Measurements from ENCODE around the gene UBR2. TPM values are rescaled to one million over a fixed set of nuclear protein-coding genes. Genes with fewer than 3 reads are reported as not detected.

UBR2 gene
- total and polyA plus RNA-seq, 2 of the 13 experiments (the other 11 are each of a cell fraction or from before 2014, with no cell fraction given): 17.6 to 29.3 TPM

DNA sequence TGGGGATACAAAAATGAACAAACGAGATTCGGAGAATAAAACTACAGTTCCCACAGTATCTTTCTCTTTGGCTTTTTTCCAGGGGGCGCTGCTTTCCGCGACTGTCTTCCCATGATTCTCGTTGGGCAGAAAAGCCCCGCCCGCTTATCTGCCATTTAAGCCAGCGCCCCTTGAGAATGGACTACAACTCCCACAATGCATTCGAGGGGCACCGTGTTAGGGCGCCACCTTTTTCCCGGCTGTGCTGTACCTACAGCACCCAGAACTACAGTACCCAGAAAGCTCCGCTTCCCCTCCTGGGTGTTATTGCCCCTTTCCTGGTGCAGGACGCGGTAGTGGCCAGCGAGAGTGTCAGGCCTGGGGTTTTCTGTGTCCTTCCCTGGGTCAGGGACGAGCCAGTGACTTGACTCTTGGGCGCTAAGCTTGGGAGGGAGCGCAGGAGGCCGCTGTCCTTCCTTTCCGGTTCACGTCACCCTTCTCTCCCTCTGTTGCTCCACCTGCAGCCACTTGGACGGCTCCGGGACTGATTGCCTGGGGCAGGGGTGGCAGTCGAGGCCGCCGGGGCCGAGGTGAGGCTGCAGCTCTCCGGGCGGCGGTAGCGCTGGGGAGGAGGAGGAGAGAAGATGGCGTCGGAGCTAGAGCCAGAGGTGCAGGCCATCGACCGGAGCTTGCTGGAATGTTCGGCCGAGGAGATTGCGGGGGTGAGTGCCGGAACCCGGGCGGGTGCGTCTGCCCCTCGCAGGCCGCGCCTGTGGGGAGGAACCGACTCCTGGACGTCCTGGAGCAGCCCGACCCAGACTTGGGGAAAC, at the start of gene UBR2 (continued):
- peak; percentile 70 for TF ChIP-seq HNRNPH1 (optimal IDR thresholded peaks at IDR 0.05; ENCODE audit: low read depth, low read length)
- TF ChIP-seq ZNF274 (CRISPR knock-in tag; IDR thresholded peaks at IDR 0.05): no peak; the same call in none of the 2 replicates
- TF ChIP-seq, protein P1, sequence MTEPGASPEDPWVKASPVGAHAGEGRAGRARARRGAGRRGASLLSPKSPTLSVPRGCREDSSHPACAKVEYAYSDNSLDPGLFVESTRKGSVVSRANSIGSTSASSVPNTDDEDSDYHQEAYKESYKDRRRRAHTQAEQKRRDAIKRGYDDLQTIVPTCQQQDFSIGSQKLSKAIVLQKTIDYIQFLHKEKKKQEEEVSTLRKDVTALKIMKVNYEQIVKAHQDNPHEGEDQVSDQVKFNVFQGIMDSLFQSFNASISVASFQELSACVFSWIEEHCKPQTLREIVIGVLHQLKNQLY (CRISPR knock-in tag; IDR thresholded peaks at IDR 0.05): peak; percentile 56
- TF ChIP-seq ZZZ3 (CRISPR knock-in tag; IDR thresholded peaks at IDR 0.05; ENCODE audit: borderline replicate concordance): no peak; the same call in 1 of the 2 replicates
- TF ChIP-seq ZFYVE20 (CRISPR knock-in tag; IDR thresholded peaks at IDR 0.05; ENCODE audit: borderline replicate concordance, low read depth): peak; percentile 83; the same call in 1 of the 2 replicates
- TF ChIP-seq SP140L (CRISPR knock-in tag; IDR thresholded peaks at IDR 0.05; ENCODE audit: borderline replicate concordance): no peak
- TF ChIP-seq FLYWCH1 (CRISPR knock-in tag; IDR thresholded peaks at IDR 0.05): no peak
- TF ChIP-seq MED8 (CRISPR knock-in tag; IDR thresholded peaks at IDR 0.05; ENCODE audit: insufficient replicate concordance): peak; percentile 72
- TF ChIP-seq ZNF326 (CRISPR knock-in tag; IDR thresholded peaks at IDR 0.05; ENCODE audit: borderline replicate concordance): no peak
- TF ChIP-seq NFYB (CRISPR knock-in tag; IDR thresholded peaks at IDR 0.05): peak; percentile 69
- TF ChIP-seq, protein P2, sequence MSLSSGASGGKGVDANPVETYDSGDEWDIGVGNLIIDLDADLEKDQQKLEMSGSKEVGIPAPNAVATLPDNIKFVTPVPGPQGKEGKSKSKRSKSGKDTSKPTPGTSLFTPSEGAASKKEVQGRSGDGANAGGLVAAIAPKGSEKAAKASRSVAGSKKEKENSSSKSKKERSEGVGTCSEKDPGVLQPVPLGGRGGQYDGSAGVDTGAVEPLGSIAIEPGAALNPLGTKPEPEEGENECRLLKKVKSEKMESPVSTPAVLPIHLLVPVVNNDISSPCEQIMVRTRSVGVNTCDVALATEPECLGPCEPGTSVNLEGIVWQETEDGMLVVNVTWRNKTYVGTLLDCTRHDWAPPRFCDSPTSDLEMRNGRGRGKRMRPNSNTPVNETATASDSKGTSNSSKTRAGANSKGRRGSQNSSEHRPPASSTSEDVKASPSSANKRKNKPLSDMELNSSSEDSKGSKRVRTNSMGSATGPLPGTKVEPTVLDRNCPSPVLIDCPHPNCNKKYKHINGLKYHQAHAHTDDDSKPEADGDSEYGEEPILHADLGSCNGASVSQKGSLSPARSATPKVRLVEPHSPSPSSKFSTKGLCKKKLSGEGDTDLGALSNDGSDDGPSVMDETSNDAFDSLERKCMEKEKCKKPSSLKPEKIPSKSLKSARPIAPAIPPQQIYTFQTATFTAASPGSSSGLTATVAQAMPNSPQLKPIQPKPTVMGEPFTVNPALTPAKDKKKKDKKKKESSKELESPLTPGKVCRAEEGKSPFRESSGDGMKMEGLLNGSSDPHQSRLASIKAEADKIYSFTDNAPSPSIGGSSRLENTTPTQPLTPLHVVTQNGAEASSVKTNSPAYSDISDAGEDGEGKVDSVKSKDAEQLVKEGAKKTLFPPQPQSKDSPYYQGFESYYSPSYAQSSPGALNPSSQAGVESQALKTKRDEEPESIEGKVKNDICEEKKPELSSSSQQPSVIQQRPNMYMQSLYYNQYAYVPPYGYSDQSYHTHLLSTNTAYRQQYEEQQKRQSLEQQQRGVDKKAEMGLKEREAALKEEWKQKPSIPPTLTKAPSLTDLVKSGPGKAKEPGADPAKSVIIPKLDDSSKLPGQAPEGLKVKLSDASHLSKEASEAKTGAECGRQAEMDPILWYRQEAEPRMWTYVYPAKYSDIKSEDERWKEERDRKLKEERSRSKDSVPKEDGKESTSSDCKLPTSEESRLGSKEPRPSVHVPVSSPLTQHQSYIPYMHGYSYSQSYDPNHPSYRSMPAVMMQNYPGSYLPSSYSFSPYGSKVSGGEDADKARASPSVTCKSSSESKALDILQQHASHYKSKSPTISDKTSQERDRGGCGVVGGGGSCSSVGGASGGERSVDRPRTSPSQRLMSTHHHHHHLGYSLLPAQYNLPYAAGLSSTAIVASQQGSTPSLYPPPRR (CRISPR knock-in tag; IDR thresholded peaks at IDR 0.05; ENCODE audit: borderline replicate concordance): peak; percentile 65; the same call in 1 of the 2 replicates
- peak; percentile 79 for TF ChIP-seq ISL2 (CRISPR knock-in tag; IDR thresholded peaks at IDR 0.05)
- 0 out of 2 replicates have a peak, but pooled peaks have one; percentile 25 for TF ChIP-seq ZNF3 (CRISPR knock-in tag; IDR thresholded peaks at IDR 0.05)
- peak; percentile 95 for TF ChIP-seq RBM39 (IDR thresholded peaks at IDR 0.05; ENCODE audit: low read depth, low read length, poor library complexity, severe bottlenecking)
- TF ChIP-seq ZNF781 (CRISPR knock-in tag; IDR thresholded peaks at IDR 0.05; ENCODE audit: borderline replicate concordance, not compliant biosample characterization): peak; percentile 84
- TF ChIP-seq KDM5A (IDR thresholded peaks at IDR 0.05; ENCODE audit: borderline replicate concordance, low read length): peak; percentile 69; the same call in 1 of the 2 replicates
- peak; percentile 93 for TF ChIP-seq SMAD3 (CRISPR knock-in tag; IDR thresholded peaks at IDR 0.05)
- TF ChIP-seq ZNF749 (CRISPR knock-in tag; IDR thresholded peaks at IDR 0.05; ENCODE audit: borderline replicate concordance): peak; percentile 81; the same call in 1 of the 2 replicates
- TF ChIP-seq HNRNPK (IDR thresholded peaks at IDR 0.05; ENCODE audit: low read depth, low read length, poor library complexity, severe bottlenecking): no peak
- TF ChIP-seq MIXL1 (CRISPR knock-in tag; IDR thresholded peaks at IDR 0.05): peak; percentile 94
- TF ChIP-seq SOX5 (CRISPR knock-in tag; IDR thresholded peaks at IDR 0.05; ENCODE audit: borderline replicate concordance): peak; percentile 73
- TF ChIP-seq, protein P3, sequence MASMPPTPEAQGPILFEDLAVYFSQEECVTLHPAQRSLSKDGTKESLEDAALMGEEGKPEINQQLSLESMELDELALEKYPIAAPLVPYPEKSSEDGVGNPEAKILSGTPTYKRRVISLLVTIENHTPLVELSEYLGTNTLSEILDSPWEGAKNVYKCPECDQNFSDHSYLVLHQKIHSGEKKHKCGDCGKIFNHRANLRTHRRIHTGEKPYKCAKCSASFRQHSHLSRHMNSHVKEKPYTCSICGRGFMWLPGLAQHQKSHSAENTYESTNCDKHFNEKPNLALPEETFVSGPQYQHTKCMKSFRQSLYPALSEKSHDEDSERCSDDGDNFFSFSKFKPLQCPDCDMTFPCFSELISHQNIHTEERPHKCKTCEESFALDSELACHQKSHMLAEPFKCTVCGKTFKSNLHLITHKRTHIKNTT (CRISPR knock-in tag; IDR thresholded peaks at IDR 0.05): no peak
- 0 out of 2 replicates have a peak, but pooled peaks have one; percentile 56 for TF ChIP-seq SIX1 (CRISPR knock-in tag; IDR thresholded peaks at IDR 0.05; ENCODE audit: borderline replicate concordance)
- no peak for TF ChIP-seq ZNF121 (CRISPR knock-in tag; IDR thresholded peaks at IDR 0.05)
